HG03066 (cell line): ENCODE measurements around the gene AP3D1.
"Not testable (repeated sequence)": the region's sequence is repeated elsewhere in the genome, so short reads cannot be mapped to it uniquely, and the experiment has no call there.

Experiments used
- ATAC-seq: cut with Tn5 transposase; IDR thresholded peaks from one replicate; pipeline ENCODE4 v1.9.1; 2021; ENCODE audit warnings: low read depth; ENCODE audit not compliant: unreplicated experiment

The AP3D1 gene

GRCh38 chr19:2091926-2092525 lies 59.3 kb downstream of the AP3D1 start:
- not testable (repeated sequence) for ATAC-seq

GRCh38 chr19:2089727-2090053 lies 61.7 kb downstream of the AP3D1 start:
- no peak for ATAC-seq

GRCh38 chr19:2089001-2089711 lies 62.2 kb downstream of the AP3D1 start:
- no peak for ATAC-seq

- ATAC-seq, result no peak
Observed at GRCh38 chr19:2087621-2088100, 63.7 kb downstream of the AP3D1 start.

GRCh38 chr19:2086695-2087620 lies 64.4 kb downstream of the AP3D1 start:
- not testable (repeated sequence) for ATAC-seq

- no peak for ATAC-seq
Observed at GRCh38 chr19:2084993-2085720, 66.2 kb downstream of the AP3D1 start.

- no peak for ATAC-seq
Observed at GRCh38 chr19:2083174-2083854, 68.1 kb downstream of the AP3D1 start.

- ATAC-seq, result no peak
Observed at GRCh38 chr19:2081873-2082810, 69.2 kb downstream of the AP3D1 start.

GRCh38 chr19:2080336-2080988 lies 70.9 kb downstream of the AP3D1 start:
- ATAC-seq, result no peak

GRCh38 chr19:2079865-2080301 lies 71.5 kb downstream of the AP3D1 start:
- no peak for ATAC-seq

- ATAC-seq, result no peak
Observed at GRCh38 chr19:2079076-2079864, 72.1 kb downstream of the AP3D1 start.

- ATAC-seq, result no peak
Observed at GRCh38 chr19:2077833-2078619, 73.3 kb downstream of the AP3D1 start.

GRCh38 chr19:2077398-2077797 lies 74.0 kb downstream of the AP3D1 start:
- ATAC-seq, result no peak

GRCh38 chr19:2076526-2076944 lies 74.8 kb downstream of the AP3D1 start:
- ATAC-seq, result no peak

GRCh38 chr19:2072757-2073551 lies 78.4 kb downstream of the AP3D1 start:
- no peak for ATAC-seq
